Measurements from ENCODE around the gene CTXN1. TPM values are rescaled to one million over a fixed set of nuclear protein-coding genes. Genes with fewer than 3 reads are reported as not detected.

The CTXN1 gene
- total and polyA plus RNA-seq, 2 donors (not counting 1 experiment from before 2014, with no cell fraction given) = not detected

DNA sequence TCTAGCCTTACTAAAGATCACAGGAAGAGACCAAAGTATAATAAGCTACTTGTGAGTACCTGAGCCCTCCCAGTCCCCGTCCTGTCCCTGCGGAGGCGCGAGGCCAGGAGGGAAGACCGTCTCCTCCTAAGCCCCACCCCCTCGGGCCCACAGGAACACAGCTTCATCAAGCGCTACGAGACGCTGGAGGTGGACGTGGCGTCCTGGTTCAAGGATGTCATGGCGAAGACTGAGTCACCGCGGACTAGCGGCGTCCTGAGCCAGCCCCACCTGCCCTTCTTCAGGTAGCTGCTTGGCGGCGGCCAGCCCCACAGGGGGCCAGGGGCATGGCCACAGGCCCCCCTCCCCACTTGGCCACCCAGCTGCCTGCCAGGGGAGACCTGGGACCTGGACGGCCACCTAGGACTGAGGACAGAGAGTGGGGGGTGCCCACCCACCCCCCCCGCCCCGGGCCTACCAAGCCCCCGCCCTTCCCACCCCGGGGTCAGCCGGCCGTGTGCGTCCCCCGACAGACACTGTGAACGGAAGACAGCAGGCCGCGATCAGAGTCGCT lies 13.7 kb downstream of the CTXN1 start:
- H3K4me1 ChIP-seq (ENCODE audit: control insufficient read depth in 2 of 2, insufficient read depth in 2 of 2, low read length in 2 of 2) = peaks cover 16 to 20% of the 10 kb centered on the region in 2 donors
- peaks cover 0 to 11% (median 0%) of the 10 kb centered on the region in 3 donors for H3K9me3 ChIP-seq (ENCODE audit: control extremely low read depth in 1 of 3, control insufficient read depth in 2 of 3, insufficient read depth in 1 of 3, low read length in 2 of 3)
- H3K79me2 ChIP-seq (ENCODE audit: control insufficient read depth, insufficient read depth, low read length) = peaks cover 10% of the 10 kb centered on the region
- H3K36me3 ChIP-seq (replicated peaks in 1 of 2; ENCODE audit: control extremely low read depth in 1 of 2, control insufficient read depth in 1 of 2, extremely low read depth in 1 of 2, insufficient read depth in 2 of 2, low read length in 1 of 2) = peaks cover 3 to 31% of the 10 kb centered on the region in 2 experiments
- DNase-seq (no peak), ATAC-seq (ENCODE audit: low read depth) (no peak)
- TF ChIP-seq EZH2 (IDR thresholded peaks at IDR 0.05; ENCODE audit: borderline replicate concordance, insufficient read depth, low read depth, low read length, poor library complexity, severe bottlenecking) = no peak
- TF ChIP-seq, protein P1, sequence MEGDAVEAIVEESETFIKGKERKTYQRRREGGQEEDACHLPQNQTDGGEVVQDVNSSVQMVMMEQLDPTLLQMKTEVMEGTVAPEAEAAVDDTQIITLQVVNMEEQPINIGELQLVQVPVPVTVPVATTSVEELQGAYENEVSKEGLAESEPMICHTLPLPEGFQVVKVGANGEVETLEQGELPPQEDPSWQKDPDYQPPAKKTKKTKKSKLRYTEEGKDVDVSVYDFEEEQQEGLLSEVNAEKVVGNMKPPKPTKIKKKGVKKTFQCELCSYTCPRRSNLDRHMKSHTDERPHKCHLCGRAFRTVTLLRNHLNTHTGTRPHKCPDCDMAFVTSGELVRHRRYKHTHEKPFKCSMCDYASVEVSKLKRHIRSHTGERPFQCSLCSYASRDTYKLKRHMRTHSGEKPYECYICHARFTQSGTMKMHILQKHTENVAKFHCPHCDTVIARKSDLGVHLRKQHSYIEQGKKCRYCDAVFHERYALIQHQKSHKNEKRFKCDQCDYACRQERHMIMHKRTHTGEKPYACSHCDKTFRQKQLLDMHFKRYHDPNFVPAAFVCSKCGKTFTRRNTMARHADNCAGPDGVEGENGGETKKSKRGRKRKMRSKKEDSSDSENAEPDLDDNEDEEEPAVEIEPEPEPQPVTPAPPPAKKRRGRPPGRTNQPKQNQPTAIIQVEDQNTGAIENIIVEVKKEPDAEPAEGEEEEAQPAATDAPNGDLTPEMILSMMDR (IDR thresholded peaks at IDR 0.05) = no peak
- no peak overlapping the region for H3K4me3 ChIP-seq (ENCODE audit: control extremely low read depth in 1 of 5, extremely low read depth in 1 of 5, insufficient read depth in 1 of 5, low read depth in 2 of 5, low read length in 4 of 5)
- Mint-ChIP-seq H3K27ac (no peak overlapping the region), H3K9me3 (ENCODE audit: insufficient read depth) (no peaks in the 10 kb centered on the region), H3K27me3 (peaks cover 9% of the 10 kb centered on the region), H3K4me1 (peaks cover 11% of the 10 kb centered on the region), H3K4me3 (no peak overlapping the region)
- H2AFZ ChIP-seq (ENCODE audit: insufficient read depth, low read depth, low read length, poor library complexity, severe bottlenecking) = no peak overlapping the region
- 97% methylated on average over 22 of the region's 31 CpGs for WGBS (ENCODE audit: insufficient coverage)
- ChIA-PET POLR2A (interaction anchor here (0.6 to 1.1 kb wide), 3 partner anchors 7 to 18 kb away, joined by 3 to 11 read pairs (median 3); partner anchors contain the start of gene SNAPC2), CTCF (no interaction called here)
- H3K9ac ChIP-seq (ENCODE audit: low read length) = no peak overlapping the region
- peaks cover 0 to 23% (median 11%) of the 10 kb centered on the region in 4 experiments for H3K27me3 ChIP-seq (replicated peaks in 1 of 4; ENCODE audit: control extremely low read depth in 1 of 4, control insufficient read depth in 3 of 4, insufficient read depth in 4 of 4, low read length in 3 of 4)
- H3K4me2 ChIP-seq (replicated peaks; ENCODE audit: low read depth, low read length, poor library complexity, severe bottlenecking) = no peak overlapping the region
- H3K27ac ChIP-seq (ENCODE audit: low read length in 2 of 2) = no peak overlapping the region
- peaks cover 80% of the 10 kb centered on the region for H4K20me1 ChIP-seq (ENCODE audit: control insufficient read depth, insufficient read depth, low read length, poor library complexity, severe bottlenecking)
- intact Hi-C loops (cut with micrococcal nuclease) = no loop called here

DNA sequence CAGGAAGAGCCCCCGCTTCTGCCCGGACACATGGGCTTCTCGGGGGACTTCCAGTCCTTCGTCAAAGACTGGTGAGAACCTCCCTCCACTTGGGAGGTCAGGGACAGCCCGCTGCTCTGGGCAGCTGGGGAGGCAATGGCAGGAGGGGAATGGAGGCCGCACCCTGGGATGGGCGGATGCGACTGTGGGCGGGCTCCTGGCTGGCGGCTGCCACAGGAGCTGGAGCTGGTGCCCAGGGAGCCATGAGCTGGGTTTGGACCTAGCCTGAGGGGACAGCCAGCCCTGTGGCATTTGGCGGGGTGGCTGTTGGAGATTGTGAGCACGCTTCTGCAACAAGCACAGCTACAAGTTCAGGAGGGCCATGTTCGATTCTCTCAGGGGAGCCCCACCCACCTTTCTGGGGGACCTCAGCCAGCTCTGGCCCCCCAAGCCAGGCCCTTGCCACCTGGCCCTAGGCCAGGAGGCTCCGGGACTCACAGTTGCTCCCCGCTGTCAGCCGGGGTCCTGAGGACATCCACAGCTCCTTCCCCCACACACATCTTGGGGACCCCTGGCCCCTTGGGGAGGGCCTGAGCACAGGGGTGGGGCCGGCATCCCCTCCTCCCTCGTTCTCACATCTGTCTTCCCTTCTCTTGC lies 14.3 kb downstream of the CTXN1 start:
- TF ChIP-seq, protein P1 (IDR thresholded peaks at IDR 0.05) = no peak
- TF ChIP-seq EZH2 (IDR thresholded peaks at IDR 0.05; ENCODE audit: borderline replicate concordance, insufficient read depth, low read depth, low read length, poor library complexity, severe bottlenecking) = no peak
- H3K9me3 Mint-ChIP-seq (ENCODE audit: insufficient read depth) = no peaks in the 10 kb centered on the region
- no peak overlapping the region for H2AFZ ChIP-seq (ENCODE audit: insufficient read depth, low read depth, low read length, poor library complexity, severe bottlenecking)
- peaks cover 16% of the 10 kb centered on the region for H3K79me2 ChIP-seq (ENCODE audit: control insufficient read depth, insufficient read depth, low read length)
- ChIA-PET POLR2A (interaction anchor here (0.6 to 1.1 kb wide), 3 partner anchors 8 to 19 kb away, joined by 3 to 11 read pairs (median 3); partner anchors contain the start of gene SNAPC2), CTCF (no interaction called here)
- DNase-seq (no peak), ATAC-seq (ENCODE audit: low read depth) (no peak)
- intact Hi-C loops (cut with micrococcal nuclease) = no loop called here
- no peak overlapping the region for H3K27ac ChIP-seq (ENCODE audit: low read length in 2 of 2)
- peaks cover 81% of the 10 kb centered on the region for H4K20me1 ChIP-seq (ENCODE audit: control insufficient read depth, insufficient read depth, low read length, poor library complexity, severe bottlenecking)
- 97% methylated on average over 18 of the region's 18 CpGs for WGBS (ENCODE audit: insufficient coverage)
- H3K4me1 Mint-ChIP-seq = peaks cover 7% of the 10 kb centered on the region
- H3K9ac ChIP-seq (ENCODE audit: low read length) = no peak overlapping the region
- H3K36me3 ChIP-seq (replicated peaks in 1 of 2; ENCODE audit: control extremely low read depth in 1 of 2, control insufficient read depth in 1 of 2, extremely low read depth in 1 of 2, insufficient read depth in 2 of 2, low read length in 1 of 2) = peaks cover 3 to 31% of the 10 kb centered on the region in 2 experiments
- H3K4me1 ChIP-seq (ENCODE audit: control insufficient read depth in 2 of 2, insufficient read depth in 2 of 2, low read length in 2 of 2) = peaks cover 11 to 14% of the 10 kb centered on the region in 2 donors
- no peak overlapping the region for H3K4me3 ChIP-seq (ENCODE audit: control extremely low read depth in 1 of 5, extremely low read depth in 1 of 5, insufficient read depth in 1 of 5, low read depth in 2 of 5, low read length in 4 of 5)
- H3K27ac Mint-ChIP-seq = no peak overlapping the region
- peaks cover 9% of the 10 kb centered on the region for H3K27me3 Mint-ChIP-seq
- peaks cover 0 to 19% (median 9%) of the 10 kb centered on the region in 4 experiments for H3K27me3 ChIP-seq (replicated peaks in 1 of 4; ENCODE audit: control extremely low read depth in 1 of 4, control insufficient read depth in 3 of 4, insufficient read depth in 4 of 4, low read length in 3 of 4)
- H3K9me3 ChIP-seq (ENCODE audit: control extremely low read depth in 1 of 3, control insufficient read depth in 2 of 3, insufficient read depth in 1 of 3, low read length in 2 of 3) = peaks cover 0 to 8% (median 0%) of the 10 kb centered on the region in 3 donors
- no peak overlapping the region for H3K4me2 ChIP-seq (replicated peaks; ENCODE audit: low read depth, low read length, poor library complexity, severe bottlenecking)
- H3K4me3 Mint-ChIP-seq = no peak overlapping the region
